Prostate gland (tissue), 2 donors: ENCODE data around the gene TBL1X.

Experiments
- CTCF ChIP-seq, 4 experiments: fragments of 200-600 bp in 2 of 4; fragments of 450-650 bp in 2 of 4; sonication (generic) in 2 of 4; IDR thresholded peaks; 1 replicate in 3 of 4; 2 replicates in 1 of 4; pipeline ENCODE4 v1.5.1; 2016 to 2019; ENCODE audit warnings: antibody characterized with exemption in 4 of 4, mild to moderate bottlenecking in 2 of 4, moderate library complexity in 2 of 4
- POLR2A ChIP-seq: fragments of 450-650 bp; IDR thresholded peaks from one replicate; pipeline ENCODE4 v1.6.1; 2016; ENCODE audit warnings: antibody characterized with exemption, mild to moderate bottlenecking
- POLR2AphosphoS5 ChIP-seq: sonication (generic); formaldehyde crosslinking; IDR thresholded peaks from one replicate; pipeline ENCODE4 v1.6.1; 2017; ENCODE audit warnings: antibody characterized with exemption

- TF ChIP-seq CTCF (IDR thresholded peaks at IDR 0.05), result no peak
- TF ChIP-seq POLR2AphosphoS5, result no peak
- TF ChIP-seq POLR2A, result no peak
These were observed 95.4 kb downstream of the TBL1X start for GRCh38 chrX:9560219-9560618.
